DMS79 treated with DMSO at 0.1 percent for 48 hours (cell line): ENCODE results near the gene TTLL6.

Experiments used
- DNase-seq: peaks from one replicate; lab custom pipeline; 2025; lab: John Stamatoyannopoulos, UW

TTLL6 gene

DNA sequence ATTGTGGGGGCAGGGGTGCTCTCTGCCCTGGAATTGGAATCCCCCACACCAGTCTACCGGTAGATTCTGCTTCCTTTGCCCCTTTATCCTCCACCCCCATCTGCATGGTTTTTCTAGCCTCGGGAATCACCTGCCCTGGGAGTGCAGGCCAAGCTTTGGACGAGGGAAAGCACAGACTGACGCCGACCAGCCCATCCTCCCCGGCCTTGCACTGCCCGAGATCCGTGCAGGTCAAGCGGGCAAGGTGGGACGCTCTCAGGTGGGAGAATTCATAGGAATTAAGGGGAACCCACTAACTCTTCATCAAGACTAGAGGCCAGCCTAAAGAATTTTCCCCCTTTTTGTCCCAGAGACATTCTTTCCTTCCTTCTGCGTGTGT lies 78.6 kb downstream of the TTLL6 start:
- DNase-seq, result no peak

DNA sequence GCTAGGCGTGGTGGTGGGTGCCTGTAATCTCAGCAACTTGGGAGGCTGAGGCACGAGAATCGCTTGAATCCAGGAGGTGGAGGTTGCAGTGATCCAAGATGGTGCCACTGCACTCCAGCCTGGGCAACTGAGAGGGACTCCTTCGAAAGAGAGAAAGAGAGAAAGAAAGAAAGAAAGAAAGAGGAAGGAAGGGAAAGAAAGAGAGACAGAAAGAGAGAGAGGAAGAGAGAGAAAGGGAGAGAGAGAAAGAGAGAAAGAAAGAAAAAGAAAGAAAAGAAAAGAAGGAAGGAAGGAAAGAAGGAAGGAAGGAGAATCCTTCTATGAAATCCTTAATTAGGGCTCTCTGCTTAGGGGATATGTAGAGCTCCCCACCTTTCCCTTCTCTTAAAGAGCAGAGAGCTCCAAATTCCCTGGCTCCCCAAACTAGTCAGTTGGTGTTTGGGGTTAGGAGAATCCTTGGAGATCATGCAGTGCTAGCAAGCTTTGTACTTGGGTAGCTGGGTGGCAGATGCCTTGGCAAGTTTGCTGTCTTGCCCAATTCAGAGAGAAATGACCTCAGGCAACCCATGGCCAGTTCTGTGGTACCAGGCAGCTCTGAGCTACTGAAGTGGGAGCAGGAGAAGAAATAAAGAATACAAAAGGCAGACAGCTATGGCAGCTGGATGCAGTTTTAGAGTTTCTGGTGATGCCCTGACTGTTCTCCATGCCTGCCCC lies 79.5 kb downstream of the TTLL6 start:
- no peak for DNase-seq

DNA sequence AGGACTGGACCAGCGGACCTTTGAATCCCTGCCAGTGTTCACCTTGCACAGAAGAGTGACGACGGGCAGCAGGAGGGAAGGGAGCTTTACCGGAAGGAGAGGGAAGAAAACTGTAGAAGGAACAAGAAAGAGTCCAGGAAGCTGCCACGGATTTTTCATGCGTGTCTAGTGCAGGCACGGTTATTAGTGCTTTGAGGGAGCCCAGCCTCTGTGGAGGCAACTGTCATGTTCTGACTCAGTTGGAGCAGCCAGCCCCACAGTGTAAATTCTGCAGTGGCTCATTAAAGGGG lies 82.0 kb downstream of the TTLL6 start:
- no peak for DNase-seq

DNA sequence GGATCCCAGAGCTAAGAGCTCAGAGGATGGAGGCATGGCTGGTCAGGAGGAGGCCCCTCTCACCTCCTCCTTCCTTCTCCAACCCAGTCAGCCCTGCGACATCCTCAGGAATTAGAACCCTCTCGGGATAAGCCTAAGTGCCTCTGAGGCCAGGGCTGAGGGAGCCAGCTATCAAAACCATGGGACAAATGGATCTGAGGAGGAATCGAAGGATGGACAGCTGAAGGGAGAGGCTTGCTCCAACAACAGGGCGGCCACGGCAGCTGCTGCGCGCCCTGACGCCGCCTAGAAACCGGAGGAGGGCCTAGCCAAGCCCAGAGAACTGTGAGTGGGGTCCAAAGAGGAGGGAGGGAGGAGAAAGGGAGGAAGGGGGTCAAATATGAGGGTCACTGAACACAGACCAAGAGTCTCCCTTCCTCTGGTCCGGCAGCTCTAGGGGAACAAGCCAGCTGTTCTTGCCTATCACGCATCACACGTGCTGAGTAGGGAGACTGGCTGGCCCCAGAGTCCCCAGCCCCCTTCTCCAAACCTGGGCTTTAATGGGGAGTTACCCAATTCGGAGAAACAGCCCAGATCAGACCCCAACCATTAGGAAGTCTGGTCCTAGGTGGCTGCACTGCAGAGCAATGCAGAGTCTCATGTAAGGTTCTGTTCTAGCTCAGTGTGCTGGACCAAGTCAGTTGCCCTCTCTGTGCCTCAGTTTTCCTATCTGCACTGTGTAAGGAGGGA lies 82.5 kb downstream of the TTLL6 start:
- DNase-seq, result peak; percentile 40

DNA sequence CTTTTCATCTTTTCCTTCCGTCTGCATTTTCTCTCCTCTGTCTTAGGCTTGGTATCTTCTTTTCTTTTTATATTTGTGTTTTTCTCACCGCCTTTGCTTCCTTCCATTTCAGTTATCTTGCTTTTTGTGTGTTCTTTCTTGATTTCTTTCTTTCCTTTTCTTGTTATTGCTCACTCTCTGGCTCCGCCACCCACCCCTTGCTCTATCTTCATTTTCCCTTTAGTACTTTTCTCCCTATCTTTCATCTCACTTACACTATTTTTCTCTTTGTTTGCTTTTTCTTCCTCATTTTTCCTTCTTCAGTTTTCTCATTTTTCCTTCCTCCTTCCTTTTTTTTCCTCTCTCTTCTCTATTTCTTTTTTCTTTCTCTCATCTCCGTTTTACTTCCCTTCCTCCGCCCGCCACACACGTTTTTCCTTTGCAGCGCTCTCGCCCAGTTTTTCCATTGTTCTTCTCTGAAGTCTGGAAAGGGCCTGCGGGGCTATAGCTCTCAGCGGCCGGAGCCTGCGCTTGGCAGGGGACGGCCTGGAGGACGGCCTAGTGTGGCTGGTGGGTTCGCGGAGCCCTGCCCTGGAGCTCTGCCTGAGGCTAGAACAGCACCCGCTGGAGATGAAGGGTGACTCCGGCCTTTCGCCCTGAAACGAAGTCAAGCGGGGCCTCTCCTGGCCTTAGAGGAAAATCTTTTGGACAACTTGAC lies 83.2 kb downstream of the TTLL6 start:
- DNase-seq, result peak; percentile 24

DNA sequence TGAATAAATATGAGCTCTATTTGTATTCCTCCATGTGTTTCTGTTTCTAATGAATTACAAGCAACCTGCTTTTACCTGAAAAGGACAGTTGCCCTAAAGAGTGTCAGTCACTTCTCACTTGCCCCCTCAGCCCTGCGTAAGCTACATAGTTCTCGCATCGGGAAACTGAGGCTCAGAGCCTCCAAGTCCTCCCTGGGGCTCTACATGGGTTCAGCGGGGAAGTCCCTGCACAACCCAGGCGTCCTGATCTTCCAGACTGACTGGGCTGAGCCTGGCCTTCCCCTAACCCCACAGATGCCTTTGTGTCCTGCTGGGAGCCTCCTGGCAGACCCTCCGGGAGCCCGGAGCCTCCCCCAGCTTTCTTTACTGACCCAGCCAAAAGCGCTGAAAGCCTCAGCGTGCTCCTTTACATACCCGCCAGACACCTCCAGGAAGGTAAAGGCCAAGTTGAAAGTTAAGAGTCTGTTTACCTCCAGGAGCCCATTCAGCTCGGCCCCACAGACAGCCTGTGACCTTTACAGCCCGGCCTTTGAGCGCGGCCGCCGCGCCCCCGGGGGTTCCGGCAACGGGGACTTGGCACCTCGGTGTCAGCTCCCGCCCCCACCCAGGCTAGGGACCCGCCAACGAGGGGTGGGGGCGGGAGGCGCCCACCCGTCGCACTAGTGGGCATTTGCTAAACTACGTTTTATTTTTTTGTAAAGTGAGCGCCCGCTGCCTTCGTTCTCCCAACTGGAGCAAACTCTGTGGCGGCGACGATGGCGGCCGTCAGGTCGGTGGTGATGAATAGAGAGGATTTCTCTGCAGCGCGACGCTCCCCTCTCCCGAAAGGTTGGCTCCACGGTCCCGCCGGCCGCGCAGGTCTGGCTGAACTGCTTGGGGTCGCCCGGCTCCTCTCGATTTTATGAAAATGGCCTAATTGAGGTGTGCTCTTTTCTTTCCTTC lies 84.1 kb downstream of the TTLL6 start:
- DNase-seq, result no peak

DNA sequence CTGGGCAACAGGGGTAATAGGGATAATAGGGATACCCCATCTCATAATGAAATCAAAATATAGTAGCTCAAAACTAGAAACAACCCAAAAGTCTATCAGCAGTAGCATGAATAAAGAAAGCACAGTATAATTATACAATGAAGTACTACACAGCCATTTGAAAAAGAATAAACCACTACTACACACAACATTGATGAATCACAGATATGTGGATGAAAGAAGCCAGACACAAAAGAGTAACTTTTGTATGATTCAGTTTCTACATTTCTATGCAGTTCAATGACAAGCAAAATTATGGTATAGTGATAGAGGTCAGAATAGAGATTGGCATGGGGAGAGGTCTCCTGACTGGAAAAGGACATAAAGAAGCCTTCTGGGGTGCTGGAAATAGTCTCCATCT lies 85.7 kb downstream of the TTLL6 start:
- DNase-seq, result no peak

DNA sequence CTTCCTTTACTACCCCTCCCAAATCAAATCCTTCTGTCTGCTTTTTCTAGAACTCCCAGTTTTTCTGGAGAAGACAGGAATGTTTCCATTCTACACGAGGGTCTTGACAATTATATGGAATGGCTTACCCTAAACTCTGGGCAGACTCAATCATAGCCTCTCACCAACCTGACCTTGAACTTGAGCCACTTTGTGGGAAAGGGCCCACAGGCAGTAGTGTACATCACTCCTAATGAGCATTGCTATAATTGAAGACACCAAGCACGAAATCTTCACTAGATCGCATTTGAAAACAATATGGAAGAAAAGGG lies 86.8 kb downstream of the TTLL6 start:
- DNase-seq, result no peak

DNA sequence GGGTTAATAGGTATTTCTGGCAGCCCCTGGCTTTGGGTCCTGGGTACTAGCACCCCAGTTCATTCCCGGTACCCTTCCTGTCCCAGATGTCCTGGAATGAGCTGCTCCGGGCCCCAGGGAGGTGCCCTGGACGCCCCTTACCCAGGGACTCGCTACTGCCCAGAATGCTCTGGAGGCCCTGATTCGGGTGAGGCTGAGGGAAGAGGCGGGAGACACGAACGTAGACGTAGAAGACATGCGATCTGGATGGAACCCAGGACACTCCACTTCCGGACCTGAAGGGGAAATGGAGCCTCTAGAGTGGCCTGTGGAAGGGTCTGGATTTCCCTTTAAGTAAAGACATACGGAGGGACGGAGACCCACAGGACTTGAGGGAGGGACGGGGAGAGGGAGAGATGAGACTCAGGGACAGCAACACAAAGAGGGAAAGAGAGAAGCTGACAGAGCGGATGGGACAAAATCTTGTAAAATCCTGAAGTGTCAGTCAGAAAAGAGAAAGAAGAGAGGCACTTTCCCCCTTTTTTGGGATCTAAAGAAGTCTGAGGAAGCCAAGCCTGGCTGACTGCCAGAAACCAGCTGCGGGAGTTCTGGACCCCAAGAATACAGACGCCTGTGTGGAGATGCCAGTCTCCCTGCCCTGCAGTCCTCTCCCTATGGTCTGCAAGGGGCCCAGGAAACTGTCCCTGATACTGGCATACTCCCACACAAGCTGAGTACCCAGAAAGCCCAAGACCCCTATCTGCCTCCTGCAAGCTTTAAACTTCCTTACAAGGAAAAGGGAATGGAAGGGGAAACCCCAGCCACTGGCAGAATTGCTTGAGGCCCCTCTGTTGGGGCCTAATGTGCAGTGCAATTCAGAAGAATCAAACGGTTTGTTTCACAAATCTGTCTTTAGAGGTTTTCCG lies 87.4 kb downstream of the TTLL6 start:
- peak; percentile 29 for DNase-seq

DNA sequence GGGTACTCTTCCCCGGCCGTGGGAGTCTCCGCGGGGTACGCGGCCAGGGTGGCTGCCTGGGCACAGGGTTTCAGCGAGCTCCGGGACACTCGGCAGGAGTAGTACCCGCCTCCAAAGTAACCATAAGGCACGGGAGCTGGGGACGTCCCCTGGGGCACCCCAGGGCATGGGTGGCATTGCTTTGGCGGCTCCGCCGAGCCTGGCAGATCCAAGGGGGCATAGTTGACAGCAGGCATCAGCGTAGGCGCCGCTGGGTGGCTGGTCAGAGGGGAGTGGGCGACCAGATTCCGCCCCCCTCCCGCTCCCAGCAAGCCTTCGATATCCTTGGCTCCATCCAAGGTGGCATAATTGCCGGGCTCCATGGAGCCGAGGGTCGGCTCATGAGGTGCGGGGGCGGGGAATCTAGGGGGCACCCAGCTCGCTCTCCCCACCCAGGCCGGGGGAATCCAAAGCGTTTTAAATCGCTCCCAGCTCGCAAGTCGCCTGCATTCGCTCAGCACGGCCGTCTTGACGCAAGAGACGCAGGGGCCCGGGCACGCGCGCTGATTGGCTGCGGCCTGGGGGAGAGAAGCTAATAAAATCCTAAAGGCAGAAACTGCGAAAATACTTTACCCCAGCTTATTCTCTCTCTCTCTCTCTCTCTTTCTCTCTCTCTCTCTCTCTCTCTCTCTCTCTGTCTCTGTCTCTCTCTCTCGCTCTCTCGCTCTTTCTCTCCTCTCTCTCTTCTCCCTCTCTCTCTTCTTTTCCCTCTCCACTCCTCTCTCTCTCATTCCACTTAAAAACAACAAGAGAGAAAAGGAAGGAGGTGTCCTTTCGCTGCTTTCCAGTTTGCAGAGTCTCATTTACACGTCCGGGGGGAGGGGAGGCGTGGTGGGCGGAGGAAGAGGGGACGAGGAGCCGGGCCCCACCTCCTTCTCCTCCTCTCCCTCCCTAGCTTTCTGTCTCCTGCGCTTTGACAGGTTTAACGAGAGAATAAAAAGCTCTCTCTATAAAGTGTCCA lies 88.5 kb downstream of the TTLL6 start, which contains the start of gene HOXB13:
HOXB13 (minus strand) TSS at position 519 of the 1,000 bp plus-strand sequence; CDS start at position 362, 157 bp downstream.
- peak; percentile 72 for DNase-seq

DNA sequence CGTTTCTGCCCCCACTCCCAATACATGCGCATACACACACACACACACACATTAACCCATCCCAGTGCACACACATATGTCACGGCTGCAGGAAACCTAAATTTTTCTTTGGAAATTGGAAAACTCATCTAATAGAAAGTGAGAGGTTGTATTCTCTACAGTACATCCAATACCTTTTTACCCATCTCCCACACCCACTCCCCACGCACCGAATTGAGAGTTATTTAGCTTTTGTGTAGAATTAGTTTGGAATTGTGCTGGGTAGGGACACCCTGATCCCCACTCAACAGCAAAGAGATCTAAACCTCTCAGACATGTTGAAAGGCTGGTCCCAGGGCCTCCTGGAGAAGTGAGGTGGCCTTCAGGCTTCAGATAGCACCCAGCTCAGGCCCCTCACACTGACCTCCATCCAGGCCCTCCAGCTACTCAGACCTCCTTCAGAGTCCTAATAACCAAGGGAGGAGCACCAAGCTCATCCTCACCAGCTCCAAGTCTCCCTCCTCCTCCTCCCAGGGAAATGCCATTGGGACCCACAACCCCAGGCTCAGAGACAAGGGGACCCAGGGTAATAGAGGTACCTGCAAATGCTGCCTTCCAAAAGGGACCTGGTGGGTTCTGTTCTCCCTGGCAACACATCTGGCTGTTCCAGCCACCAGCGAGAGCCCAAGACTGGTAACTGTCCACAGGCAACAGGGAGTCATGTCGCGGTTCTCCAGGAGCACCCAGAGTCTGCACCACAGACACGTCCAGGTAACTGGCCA lies 89.4 kb downstream of the TTLL6 start:
- no peak for DNase-seq

DNA sequence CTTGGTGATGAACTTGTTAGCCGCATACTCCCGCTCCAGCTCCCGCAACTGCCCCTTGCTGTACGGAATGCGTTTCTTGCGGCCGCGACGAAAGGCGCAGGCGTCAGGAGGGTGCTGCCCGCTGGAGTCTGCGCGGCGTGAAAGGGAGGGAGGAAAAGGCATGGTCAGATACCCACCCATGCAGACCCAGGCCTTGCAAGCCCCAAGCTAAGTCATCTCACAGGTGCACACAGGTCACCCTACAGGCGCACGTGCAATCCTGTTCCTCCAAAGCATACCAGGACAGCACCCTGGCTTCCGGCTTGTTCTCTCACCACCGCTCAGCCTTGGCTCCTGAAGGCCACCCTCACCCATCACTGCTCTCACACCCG lies 90.1 kb downstream of the TTLL6 start:
- no peak for DNase-seq

DNA sequence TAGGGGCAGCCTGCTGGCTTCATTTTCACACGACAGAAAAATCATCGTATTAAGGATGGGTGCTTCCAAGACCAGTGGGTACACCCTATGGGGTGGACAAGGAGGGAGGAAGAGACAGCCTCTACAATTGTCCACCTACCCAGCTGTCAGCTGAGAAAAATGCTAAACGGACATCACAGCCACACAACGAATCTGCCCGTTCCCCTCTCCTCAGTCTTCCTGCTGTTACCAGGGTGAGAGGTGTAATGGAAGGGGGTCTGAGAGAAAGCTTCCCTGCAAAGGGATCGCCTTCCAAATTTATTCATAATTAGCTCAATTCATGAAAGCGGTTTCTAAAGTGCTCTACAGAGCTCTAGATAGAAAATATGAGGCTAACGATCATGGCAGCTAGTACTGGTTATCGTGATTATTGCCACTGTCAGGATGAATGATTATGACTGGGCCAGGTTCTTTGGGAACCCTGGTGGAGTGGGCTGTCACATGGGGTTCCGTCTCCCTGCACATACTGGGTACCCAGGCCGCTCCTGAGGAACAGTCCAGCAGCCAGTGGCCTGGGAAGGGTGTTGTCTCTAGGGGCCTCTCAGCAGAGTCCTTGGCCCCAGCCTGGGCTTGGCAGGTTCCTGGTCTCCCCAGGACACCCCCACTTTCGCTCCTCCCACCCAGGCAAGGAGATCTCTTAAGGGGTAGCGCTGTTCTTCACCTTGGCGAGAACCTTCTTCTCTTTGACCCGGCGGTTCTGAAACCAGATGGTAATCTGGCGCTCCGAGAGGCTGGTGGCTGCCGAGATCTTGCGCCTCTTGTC lies 90.7 kb downstream of the TTLL6 start:
- no peak for DNase-seq

DNA sequence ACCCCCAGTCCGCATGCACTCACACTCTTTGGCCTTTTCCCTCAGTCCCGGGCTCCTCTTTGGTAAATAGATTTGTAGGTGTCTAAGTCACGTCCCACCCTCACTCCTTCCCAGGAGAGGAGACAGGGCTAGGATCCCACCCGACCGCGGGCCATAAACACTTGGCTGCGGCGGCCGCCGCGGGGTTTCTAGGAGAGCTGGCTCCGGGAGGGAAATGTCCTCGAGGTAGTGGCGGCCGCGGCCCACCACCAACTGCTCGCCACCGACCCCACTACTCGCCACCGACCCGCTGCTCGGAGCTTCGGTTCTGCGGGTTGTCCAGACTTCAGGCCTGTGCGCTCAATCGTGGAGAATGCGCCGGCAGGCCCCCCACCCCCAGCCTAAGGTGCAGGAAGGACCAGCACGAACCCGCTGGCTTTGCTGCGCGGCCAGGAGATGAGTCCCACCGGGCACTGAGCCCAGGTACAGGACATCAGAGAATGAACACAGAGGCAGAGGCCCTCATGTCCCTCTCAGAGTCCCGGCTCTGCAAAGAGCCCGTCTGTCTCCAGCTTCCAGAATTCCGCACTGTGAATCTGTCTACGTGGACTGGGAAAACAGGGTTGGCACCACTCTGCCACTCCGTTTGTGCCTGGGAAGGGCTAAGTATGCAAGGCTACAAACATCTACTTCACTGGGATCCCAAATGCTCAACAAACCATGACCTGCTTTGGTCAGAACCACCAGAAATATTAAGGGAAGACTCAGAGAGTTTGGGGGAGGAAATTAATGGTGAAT lies 91.6 kb downstream of the TTLL6 start:
- no peak for DNase-seq

DNA sequence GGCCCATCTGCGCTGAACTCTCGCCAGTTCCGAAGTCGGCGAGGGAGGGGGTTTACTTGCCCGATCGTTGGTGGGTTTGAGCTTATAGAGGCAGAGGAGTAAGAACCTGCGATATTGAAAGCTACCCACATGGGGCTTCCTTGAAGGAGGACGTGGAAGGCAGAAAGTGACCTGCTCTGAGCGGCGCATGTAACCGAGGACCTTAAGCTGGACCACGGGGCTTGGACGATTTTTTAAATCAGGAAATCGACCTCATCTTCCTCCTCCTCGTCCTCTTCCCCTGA lies 92.1 kb downstream of the TTLL6 start:
- no peak for DNase-seq

DNA sequence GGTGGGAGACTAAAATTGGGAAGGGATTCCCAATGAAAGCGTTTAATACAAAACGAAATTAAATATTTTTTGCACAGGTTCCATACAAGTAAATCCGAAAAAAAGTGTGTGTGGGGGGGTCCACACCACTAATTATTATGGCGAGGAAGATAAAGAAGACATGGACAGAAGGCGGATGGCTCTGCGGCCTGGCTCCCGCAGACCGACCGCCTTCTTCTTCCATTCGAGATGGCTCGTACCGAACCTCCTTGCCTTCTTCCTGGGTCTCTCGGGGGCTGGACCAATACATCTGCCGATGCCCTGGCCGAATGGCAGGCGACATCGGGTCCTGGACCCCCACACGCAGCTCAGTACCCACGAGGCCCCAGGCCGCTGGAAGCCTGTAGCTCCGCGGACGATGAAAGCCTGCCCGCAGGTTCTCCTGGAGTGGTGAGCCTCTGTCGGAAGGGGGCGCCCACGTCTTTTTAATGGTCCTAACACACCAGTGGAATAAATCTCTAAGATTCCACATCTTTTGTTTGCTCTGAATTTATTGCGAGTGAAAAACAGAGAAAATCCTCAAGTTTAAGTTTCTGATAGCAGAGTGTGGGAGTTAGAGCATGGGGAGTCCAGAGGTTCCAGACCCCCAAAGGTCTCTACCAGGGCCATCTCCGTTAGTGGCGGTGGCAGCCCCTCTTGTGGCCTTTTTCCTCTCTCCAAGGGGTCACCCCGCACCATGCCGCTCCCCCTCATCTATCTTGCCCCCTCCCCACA lies 92.6 kb downstream of the TTLL6 start:
- DNase-seq, result peak; percentile 58
